Measurements from ENCODE around the gene LENG8.

DNA sequence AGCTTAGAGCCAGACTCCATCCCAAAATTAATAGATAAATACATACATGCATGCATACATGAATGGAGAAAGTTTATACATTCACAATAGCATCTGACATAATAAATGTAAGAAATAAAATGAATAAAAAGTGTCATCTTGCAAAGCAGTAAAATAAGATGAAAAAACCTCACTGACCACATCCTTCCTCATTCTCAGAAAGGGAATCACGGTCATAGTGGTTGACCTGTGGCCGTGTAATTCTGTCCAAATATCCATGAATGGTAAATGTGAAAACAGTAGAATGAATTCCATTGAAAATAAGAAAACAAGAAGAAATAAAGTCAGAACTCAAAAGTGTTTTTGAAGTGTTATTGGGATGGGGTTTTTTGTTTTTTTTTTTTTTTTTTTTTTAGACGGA, 33.9 kb downstream of the LENG8 start:
- TF ChIP-seq, protein P1, sequence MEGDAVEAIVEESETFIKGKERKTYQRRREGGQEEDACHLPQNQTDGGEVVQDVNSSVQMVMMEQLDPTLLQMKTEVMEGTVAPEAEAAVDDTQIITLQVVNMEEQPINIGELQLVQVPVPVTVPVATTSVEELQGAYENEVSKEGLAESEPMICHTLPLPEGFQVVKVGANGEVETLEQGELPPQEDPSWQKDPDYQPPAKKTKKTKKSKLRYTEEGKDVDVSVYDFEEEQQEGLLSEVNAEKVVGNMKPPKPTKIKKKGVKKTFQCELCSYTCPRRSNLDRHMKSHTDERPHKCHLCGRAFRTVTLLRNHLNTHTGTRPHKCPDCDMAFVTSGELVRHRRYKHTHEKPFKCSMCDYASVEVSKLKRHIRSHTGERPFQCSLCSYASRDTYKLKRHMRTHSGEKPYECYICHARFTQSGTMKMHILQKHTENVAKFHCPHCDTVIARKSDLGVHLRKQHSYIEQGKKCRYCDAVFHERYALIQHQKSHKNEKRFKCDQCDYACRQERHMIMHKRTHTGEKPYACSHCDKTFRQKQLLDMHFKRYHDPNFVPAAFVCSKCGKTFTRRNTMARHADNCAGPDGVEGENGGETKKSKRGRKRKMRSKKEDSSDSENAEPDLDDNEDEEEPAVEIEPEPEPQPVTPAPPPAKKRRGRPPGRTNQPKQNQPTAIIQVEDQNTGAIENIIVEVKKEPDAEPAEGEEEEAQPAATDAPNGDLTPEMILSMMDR (IDR thresholded peaks at IDR 0.05; ENCODE audit: insufficient read depth, low read depth, low read length): no peak
- no peak for TF ChIP-seq EZH2 (IDR thresholded peaks at IDR 0.05; ENCODE audit: insufficient read depth, low read length)

Measured in astrocyte (in vitro differentiated cells and primary cell).